HEK293 (cell line): ENCODE measurements around the gene SLC35E1.
"Not testable (repeated sequence)": the region's sequence is repeated elsewhere in the genome, so short reads cannot be mapped to it uniquely, and the experiment has no call there.

ENCODE experiments used
- CTCF ChIA-PET: fragments of 350-600 bp; formaldehyde crosslinking; extraction: SDS; loops from one replicate; lab custom pipeline; 2021; ENCODE audit warnings: antibody characterized with exemption; lab: Yijun Ruan, JAX
- POLR2A ChIA-PET: fragments of 300-600 bp; formaldehyde crosslinking; extraction: SDS; loops from one replicate; lab custom pipeline; 2020; ENCODE audit warnings: antibody characterized with exemption, inconsistent platforms; lab: Yijun Ruan, JAX
- H3K27ac ChIP-seq: fragments of 200-500 bp; sonication (Bioruptor generic); 2 replicates; pipeline ENCODE4 v1.5.1; 2014; ENCODE audit warnings: low read depth, low read length, control low read depth, inconsistent platforms; ENCODE audit errors: extremely low read depth
- H3K36me3 ChIP-seq, 2 experiments: fragments of 200-500 bp in 1 of 2; sonication (Bioruptor generic) in 1 of 2; 1 replicate in 1 of 2; 2 replicates in 1 of 2; pipeline ENCODE4 v1.5.1; 2014 to 2017; ENCODE audit warnings: inconsistent platforms in 2 of 2, low read length in 2 of 2; ENCODE audit not compliant: control insufficient read depth in 2 of 2, insufficient read depth in 1 of 2
- H3K4me1 ChIP-seq: fragments of 200-500 bp; sonication (Bioruptor generic); 2 replicates; pipeline ENCODE4 v1.5.1; 2014; ENCODE audit warnings: mild to moderate bottlenecking, low read length, inconsistent platforms; ENCODE audit not compliant: control insufficient read depth, insufficient read depth
- H3K4me3 ChIP-seq: 2 replicates; pipeline ENCODE4 v1.5.1; 2011; ENCODE audit warnings: low read depth, mild to moderate bottlenecking, control low read depth, low read length, moderate library complexity
- H3K9me3 ChIP-seq: fragments of 200-500 bp; sonication (Bioruptor generic); 2 replicates; pipeline ENCODE4 v1.5.1; 2014; ENCODE audit warnings: low read depth, low read length, inconsistent platforms; ENCODE audit not compliant: control insufficient read depth, insufficient read depth
- GLIS1 ChIP-seq: fragments of 450-650 bp; formaldehyde crosslinking; IDR thresholded peaks from 2 replicates; pipeline ENCODE4 v1.5.1; 2016; ENCODE audit warnings: missing biosample characterization, missing genetic modification characterization
- MYNN ChIP-seq: fragments of 450-650 bp; formaldehyde crosslinking; IDR thresholded peaks from 2 replicates; pipeline ENCODE4 v1.5.1; 2016; ENCODE audit warnings: missing biosample characterization, missing genetic modification characterization, borderline replicate concordance
- ZBTB48 ChIP-seq: fragments of 450-650 bp; formaldehyde crosslinking; IDR thresholded peaks from 2 replicates; pipeline ENCODE4 v1.5.1; 2016; ENCODE audit warnings: missing biosample characterization, missing genetic modification characterization
- ZBTB6 ChIP-seq: fragments of 450-650 bp; formaldehyde crosslinking; IDR thresholded peaks from 2 replicates; pipeline ENCODE4 v1.5.1; 2017; ENCODE audit warnings: missing biosample characterization, missing genetic modification characterization
- ZFP69B ChIP-seq: fragments of 450-650 bp; formaldehyde crosslinking; IDR thresholded peaks from 2 replicates; pipeline ENCODE4 v1.5.1; 2016; ENCODE audit warnings: missing biosample characterization, missing genetic modification characterization
- ZNF121 ChIP-seq: fragments of 450-650 bp; formaldehyde crosslinking; IDR thresholded peaks from 2 replicates; pipeline ENCODE4 v1.5.1; 2016; ENCODE audit warnings: missing biosample characterization, missing genetic modification characterization
- ZNF398 ChIP-seq: fragments of 450-650 bp; formaldehyde crosslinking; IDR thresholded peaks from 2 replicates; pipeline ENCODE4 v1.5.1; 2017; ENCODE audit warnings: missing biosample characterization, missing genetic modification characterization
- ZNF48 ChIP-seq: fragments of 450-650 bp; formaldehyde crosslinking; IDR thresholded peaks from 2 replicates; pipeline ENCODE4 v1.5.1; 2016; ENCODE audit warnings: missing biosample characterization, missing genetic modification characterization
- ZNF514 ChIP-seq: fragments of 450-650 bp; formaldehyde crosslinking; IDR thresholded peaks from 2 replicates; pipeline ENCODE4 v1.5.1; 2016; ENCODE audit warnings: missing biosample characterization, missing genetic modification characterization
- ZNF530 ChIP-seq: fragments of 450-650 bp; formaldehyde crosslinking; IDR thresholded peaks from 2 replicates; pipeline ENCODE4 v1.5.1; 2016; ENCODE audit warnings: low read depth, missing biosample characterization, missing genetic modification characterization
- ZNF600 ChIP-seq: fragments of 450-650 bp; formaldehyde crosslinking; IDR thresholded peaks from 2 replicates; pipeline ENCODE4 v1.5.1; 2016; ENCODE audit warnings: missing biosample characterization, missing genetic modification characterization
- ZNF704 ChIP-seq: fragments of 450-650 bp; formaldehyde crosslinking; IDR thresholded peaks from 2 replicates; pipeline ENCODE4 v1.5.1; 2016; ENCODE audit warnings: missing biosample characterization, missing genetic modification characterization
- ZXDB ChIP-seq: fragments of 450-650 bp; formaldehyde crosslinking; IDR thresholded peaks from 2 replicates; pipeline ENCODE4 v1.5.1; 2016; ENCODE audit warnings: missing biosample characterization, missing genetic modification characterization
- TF ChIP-seq, protein P1 (sequence below): fragments of 450-650 bp; formaldehyde crosslinking; IDR thresholded peaks from 2 replicates; pipeline ENCODE4 v1.5.1; 2016; ENCODE audit warnings: missing biosample characterization, missing genetic modification characterization

The SLC35E1 gene

GRCh38 chr19:16514383-16515019, 57.7 kb downstream of the SLC35E1 start:
- Histone ChIP-seq H3K4me1 (no peaks in the 10 kb centered on the region), H3K27ac (no peak overlapping the region), H3K36me3 (peaks cover 23 to 74% of the 10 kb centered on the region in 2 experiments), H3K4me3 (no peak overlapping the region), H3K9me3 (no peaks in the 10 kb centered on the region)
- no peak for TF ChIP-seq ZBTB6 (tag by site-specific recombination)
- TF ChIP-seq ZNF600 (tag by site-specific recombination): peak; percentile 21; the same call in 1 of the 2 replicates
- no peak for TF ChIP-seq ZNF514 (tag by site-specific recombination)
- no peak for TF ChIP-seq GLIS1 (tag by site-specific recombination)
- CTCF ChIA-PET: interaction anchor here (0.6 to 2.3 kb wide), 5 partner anchors 10 to 73 kb away, joined by 3 to 10 read pairs (median 5); no protein-coding TSS in a partner anchor
- POLR2A ChIA-PET: interaction anchor here (1.2 kb wide), 1 partner anchor 50 kb away, joined by 3 read pairs; no protein-coding TSS in a partner anchor

DNA sequence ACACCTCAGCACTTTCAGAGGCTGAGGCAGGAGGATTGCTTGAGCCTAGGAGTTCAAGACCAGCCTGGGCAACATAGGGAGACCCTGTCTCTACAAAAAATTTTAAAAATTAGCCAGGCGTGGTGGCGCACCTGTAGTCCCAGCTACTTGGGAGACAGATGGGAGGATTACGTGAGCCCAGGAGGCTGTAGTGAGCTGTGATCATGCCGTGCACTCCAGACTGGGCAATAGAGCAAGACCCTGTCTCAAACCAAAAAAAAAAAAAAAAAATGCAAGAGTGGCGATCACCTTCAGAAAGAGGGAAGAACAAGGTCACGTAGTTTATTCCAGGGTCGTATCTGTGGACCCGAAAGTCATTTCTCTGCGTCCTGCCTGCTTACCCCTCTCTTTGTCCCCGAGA, 59.6 kb downstream of the SLC35E1 start:
- H3K4me1 ChIP-seq, H3K4me3 ChIP-seq, POLR2A ChIA-PET, H3K9me3 ChIP-seq, H3K27ac ChIP-seq: not testable (repeated sequence)
- peaks cover 25 to 63% of the 10 kb centered on the region in 2 experiments; a peak in 2 of 3 replicates for H3K36me3 ChIP-seq
- TF ChIP-seq ZNF121 (tag by site-specific recombination): peak; percentile 86
- CTCF ChIA-PET: interaction anchor here (0.6 kb wide), 1 partner anchor 16 kb away, joined by 3 read pairs; the partner anchor contains the start of gene C19orf44

GRCh38 chr19:16509141-16510061, 62.8 kb downstream of the SLC35E1 start:
- CTCF ChIA-PET: no interaction called here
- Histone ChIP-seq H3K4me3 (no peak overlapping the region), H3K27ac (no peak overlapping the region), H3K4me1 (no peaks in the 10 kb centered on the region), H3K36me3 (peaks cover 31 to 45% of the 10 kb centered on the region in 2 experiments), H3K9me3 (no peaks in the 10 kb centered on the region)
- TF ChIP-seq ZFP69B (tag by site-specific recombination) (no peak), ZNF704 (no peak), MYNN (tag by site-specific recombination) (no peak), ZNF398 (tag by site-specific recombination) (no peak), ZNF48 (tag by site-specific recombination) (no peak), ZXDB (tag by site-specific recombination) (no peak), ZBTB48 (tag by site-specific recombination) (no peak), ZNF530 (tag by site-specific recombination) (no peak)
- TF ChIP-seq, protein P1, sequence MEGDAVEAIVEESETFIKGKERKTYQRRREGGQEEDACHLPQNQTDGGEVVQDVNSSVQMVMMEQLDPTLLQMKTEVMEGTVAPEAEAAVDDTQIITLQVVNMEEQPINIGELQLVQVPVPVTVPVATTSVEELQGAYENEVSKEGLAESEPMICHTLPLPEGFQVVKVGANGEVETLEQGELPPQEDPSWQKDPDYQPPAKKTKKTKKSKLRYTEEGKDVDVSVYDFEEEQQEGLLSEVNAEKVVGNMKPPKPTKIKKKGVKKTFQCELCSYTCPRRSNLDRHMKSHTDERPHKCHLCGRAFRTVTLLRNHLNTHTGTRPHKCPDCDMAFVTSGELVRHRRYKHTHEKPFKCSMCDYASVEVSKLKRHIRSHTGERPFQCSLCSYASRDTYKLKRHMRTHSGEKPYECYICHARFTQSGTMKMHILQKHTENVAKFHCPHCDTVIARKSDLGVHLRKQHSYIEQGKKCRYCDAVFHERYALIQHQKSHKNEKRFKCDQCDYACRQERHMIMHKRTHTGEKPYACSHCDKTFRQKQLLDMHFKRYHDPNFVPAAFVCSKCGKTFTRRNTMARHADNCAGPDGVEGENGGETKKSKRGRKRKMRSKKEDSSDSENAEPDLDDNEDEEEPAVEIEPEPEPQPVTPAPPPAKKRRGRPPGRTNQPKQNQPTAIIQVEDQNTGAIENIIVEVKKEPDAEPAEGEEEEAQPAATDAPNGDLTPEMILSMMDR (tag by site-specific recombination): no peak
- POLR2A ChIA-PET: interaction anchor here (1.5 kb wide), 1 partner anchor 13 kb away, joined by 6 read pairs; the partner anchor contains the start of genes C19orf44 and CALR3
